NCI-H226 (cell line): ENCODE measurements around the gene SENP7.
"Not testable (repeated sequence)": the region's sequence is repeated elsewhere in the genome, so short reads cannot be mapped to it uniquely, and the experiment has no call there.

Experiments
- DNase-seq: peaks from one replicate; pipeline ENCODE4 v3.0.0-alpha.2; 2015

Gene SENP7, protein sequence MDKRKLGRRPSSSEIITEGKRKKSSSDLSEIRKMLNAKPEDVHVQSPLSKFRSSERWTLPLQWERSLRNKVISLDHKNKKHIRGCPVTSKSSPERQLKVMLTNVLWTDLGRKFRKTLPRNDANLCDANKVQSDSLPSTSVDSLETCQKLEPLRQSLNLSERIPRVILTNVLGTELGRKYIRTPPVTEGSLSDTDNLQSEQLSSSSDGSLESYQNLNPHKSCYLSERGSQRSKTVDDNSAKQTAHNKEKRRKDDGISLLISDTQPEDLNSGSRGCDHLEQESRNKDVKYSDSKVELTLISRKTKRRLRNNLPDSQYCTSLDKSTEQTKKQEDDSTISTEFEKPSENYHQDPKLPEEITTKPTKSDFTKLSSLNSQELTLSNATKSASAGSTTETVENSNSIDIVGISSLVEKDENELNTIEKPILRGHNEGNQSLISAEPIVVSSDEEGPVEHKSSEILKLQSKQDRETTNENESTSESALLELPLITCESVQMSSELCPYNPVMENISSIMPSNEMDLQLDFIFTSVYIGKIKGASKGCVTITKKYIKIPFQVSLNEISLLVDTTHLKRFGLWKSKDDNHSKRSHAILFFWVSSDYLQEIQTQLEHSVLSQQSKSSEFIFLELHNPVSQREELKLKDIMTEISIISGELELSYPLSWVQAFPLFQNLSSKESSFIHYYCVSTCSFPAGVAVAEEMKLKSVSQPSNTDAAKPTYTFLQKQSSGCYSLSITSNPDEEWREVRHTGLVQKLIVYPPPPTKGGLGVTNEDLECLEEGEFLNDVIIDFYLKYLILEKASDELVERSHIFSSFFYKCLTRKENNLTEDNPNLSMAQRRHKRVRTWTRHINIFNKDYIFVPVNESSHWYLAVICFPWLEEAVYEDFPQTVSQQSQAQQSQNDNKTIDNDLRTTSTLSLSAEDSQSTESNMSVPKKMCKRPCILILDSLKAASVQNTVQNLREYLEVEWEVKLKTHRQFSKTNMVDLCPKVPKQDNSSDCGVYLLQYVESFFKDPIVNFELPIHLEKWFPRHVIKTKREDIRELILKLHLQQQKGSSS

DNA sequence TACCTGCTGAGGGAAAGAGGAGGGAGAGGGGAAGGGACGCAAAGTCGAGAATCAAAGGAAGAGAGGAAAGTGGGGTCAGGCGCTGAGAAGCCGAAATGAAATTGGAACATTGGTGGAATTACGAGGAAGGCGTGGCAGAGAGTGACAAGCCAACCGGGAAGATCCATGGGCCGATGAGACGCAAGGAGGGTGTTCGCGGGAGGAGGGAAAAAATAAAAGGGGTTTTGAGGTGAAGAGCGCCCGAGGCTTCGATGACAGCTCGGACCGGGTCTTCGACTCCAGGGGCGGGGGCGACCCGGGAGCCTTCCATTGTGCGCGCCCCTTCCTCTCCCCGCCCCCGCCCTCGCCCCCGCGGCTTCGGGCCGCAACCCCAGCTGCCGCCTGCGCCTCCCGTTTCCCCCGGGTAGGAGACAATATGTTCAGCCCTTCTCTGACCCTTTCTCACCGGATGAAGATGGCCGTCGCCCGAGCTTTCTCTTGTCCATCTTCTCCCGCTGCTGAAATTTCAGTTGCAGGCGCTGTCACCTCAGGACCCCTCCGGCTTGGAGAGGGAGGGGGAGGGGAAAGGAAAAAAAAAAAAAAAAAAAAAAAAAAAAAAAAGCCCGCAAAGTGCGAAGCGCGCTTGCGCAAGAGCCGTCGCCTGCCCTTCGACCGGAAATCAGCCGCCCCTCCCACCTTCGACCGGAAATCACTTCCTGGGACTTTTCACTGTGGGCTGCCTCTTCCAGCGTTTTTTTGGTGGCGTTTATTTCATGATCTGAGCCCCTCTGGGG, at the start of gene SENP7:
Gene SENP7, minus strand, starts transcription at position 567 of the 773 bp plus-strand sequence. Its CDS starts 82 bp downstream, at position 485.
- peak; percentile 61 for DNase-seq

DNA sequence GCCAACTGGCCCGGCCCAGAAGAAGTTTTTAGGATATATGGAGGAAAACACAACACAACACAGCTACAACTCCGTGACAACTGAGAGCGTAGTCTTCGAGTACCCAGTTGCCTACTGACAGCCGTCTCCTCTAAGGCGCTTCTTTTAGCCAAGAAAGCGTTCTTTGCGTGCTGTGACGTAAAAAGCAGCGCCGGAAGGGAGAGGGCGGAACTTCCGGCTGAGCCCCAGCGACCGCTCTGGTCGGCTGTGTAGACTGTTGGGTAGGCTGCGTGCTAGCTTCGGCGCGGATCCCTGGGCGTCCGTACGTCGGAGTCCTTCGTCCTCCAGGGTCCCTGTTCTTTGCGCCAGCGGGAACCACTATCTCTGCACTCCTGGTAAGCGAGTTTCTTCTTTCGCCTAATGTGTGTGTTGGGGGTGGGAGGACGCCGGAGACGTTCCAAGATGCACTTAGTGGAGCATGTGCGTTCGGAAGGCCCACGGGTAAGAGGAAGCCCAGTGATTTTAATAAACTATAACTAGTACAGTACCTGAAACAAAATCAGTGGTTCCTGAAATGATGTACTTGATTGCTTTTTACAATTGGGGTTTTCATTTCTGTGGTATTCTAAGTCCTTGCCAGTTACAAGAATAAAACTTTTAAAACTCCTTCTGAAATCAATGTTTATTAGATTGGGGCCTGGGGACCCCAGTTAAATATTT, 48.8 kb upstream of the SENP7 start, which contains the start of gene TRMT10C:
Gene TRMT10C, plus strand, starts transcription at position 239 of the 699 bp plus-strand sequence. CDS start 2,914 bp downstream, outside the sequence.
- DNase-seq: peak; percentile 93

DNA sequence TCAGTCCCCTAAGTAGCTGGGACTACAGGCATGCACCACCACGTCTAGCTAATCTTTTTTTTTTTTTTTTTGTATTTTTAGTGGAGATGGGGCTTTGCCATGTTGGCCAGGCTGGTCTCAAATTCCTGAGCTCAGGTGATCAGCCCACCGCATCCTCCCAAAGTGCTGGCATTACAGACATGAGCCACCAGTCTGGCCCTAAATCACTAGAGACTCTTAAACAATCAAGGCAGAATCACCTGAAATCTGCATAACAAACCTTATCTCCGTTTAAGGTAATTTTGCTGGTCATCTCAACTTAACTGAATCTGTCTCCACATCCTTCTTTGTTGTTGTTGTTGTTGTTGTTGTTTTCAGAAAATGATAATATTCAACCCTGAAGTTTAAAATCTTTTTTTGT, 43.1 kb upstream of the SENP7 start:
- DNase-seq: no peak

DNA sequence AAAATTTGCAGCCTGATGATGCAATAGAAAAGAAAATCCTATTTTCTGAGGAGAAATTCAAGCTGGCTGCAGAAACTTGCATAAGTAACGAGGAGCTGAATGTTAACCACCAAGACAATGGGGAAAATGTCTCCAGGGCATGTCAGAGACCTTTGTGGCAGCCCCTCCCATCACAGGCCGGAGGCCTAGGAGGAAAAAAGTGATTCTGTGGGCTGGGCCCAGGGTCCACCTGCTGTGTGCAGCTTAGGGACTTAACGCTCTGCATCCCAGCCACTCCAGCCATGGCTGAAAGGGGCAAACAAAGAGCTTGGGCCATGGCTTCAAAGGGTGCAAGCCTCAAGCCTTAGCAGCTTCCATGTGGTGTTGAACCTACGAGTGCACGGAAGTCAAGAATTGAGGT, 40.4 kb upstream of the SENP7 start:
- DNase-seq: not testable (repeated sequence)

DNA sequence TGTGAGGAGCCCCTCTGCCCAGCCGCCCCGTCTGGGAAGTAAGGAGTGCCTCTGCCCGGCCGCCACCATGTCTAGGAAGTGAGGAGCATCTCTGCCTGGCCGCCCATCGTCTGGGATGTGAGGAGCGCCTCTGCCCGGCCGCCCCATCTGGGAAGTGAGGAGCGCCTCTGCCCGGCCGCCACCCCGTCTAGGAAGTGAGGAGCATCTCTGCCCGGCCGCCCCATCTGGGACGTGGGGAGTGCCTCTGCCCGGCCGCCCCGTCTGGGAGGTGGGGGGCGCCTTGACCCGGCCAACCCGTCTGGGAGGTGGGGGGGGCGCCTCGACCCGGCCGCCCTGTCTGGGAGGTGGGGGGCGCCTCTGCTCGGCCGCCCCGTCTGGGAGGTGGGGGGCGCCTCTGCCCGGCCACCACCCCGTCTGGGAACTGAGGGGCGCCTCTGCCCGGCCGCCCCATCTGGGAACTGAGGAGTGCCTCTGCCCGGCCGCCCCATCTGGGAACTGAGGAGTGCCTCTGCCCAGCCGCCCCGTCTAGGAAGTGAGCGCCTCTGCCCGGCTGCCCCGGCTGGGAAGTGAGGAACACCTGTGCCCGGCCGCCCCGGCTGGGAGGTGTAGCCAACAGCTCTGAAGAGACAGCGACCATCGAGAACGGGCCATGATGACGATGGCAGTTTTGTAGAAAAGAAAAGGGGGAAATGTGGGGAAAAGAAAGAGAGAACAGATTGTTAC, 38.5 kb upstream of the SENP7 start:
- DNase-seq: not testable (repeated sequence)

DNA sequence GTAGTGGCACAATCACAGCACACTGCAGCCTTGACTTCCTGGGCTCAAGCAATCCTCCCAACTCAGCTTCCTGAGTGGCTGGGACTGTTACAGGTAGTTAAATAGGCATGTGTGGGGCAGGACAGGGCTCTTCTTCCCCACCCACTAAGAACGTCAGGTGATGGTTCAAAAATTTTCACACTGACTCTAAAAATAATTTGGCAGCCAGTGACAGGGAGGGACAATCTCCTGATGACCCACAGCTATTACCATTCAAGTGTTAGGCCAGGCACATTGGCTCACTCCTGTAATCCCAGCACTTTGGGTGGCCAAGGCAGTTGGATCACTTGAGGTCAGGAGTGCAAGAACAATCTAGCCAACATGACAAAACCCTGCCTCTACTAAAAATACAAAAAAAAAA, 36.5 kb upstream of the SENP7 start:
- no peak for DNase-seq

DNA sequence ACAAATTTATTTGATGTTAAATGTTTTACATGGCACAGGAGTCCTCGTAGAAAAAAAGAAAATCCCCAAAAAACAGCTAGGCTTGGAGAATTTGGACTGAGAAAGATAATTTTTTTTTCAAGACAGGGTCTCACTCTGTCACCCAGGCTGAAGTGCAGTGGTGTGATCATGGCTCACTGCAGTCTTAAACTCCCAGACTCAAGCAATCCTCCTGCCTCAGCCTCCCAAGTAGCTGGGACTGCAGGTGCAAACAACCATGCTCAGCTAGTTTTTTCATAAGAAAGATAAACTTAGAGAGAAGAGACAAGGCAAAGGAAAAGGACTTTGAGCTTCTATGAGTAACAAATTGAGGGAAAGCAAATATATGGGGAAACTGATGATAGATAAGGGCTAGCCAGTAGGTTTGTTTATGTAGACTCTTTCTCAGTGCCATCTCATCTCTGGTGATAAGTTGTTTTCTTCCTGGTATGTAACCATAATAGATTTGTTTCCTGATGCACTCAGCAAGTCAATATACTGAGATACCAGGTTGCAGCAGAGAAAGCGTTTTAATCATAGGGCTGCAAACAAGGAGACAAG, 35.6 kb upstream of the SENP7 start:
- no peak for DNase-seq

DNA sequence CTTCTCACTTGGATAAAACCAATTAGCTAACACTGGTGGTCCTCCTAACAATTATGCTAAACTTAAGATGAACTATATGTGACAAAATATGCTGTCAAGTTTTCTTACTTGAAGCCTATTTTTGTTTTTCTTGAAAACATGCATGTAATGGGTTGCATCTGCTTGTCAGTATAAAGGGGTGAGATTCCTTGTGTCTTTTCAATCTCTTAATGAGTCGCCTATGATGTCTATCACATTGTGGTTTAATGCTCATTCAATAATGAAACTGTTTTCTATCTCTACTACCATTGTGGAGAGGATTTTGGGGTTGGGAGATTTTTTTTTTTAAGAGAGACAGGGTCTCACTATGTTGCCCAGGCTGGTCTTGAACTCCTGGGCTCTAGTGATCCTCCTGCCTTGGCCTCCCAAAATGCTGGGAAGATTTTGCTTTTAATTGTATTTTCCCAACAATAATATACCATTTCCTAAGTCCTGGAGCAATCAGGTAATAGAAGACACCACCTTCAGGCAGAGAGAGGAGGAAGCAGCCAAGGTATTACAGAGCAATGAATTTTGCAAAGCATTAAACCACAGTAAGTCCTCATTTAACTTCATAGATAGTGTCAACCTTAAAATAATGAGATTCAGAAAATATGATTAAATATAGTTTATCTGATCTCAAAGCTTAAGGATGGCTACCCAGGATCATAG, 31.3 kb upstream of the SENP7 start:
- DNase-seq: no peak

DNA sequence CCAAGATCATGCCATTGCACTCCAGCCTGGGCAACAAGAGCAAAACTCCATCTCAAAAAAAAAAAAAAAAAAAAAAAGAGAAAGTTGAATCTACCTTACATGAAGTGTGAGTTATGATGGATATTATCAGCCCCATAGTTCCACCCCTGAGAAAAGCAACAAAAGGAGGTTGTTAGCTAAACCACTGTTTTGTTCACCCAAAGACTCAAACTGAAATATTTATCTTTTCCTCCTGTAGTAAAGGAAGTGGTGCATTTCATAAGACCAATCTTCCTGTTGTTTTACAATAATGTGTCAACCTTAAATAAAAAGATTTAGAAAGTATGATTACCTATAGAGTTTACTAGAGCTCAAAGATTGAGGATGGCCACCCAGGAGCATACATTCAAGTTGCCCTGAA, 29.9 kb upstream of the SENP7 start:
- DNase-seq: no peak

DNA sequence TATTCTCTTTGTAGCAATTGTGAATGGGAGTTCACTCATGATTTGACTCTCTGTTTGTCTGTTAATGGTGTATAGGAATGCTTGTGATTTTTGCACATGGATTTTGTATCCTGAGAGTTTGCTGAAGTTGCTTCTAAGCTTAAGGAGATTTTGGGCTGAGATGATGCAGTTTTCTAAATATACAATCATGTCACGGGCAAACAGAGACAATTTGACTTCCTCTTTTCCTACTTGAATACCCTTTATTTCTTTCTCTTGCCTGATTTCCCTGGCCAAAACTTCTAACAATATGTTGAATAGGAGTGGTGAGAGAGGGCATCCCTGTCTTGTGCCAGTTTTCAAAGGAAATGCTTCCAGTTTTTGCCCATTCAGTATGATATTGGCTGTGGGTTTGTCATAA, 23.9 kb upstream of the SENP7 start:
- DNase-seq: not testable (repeated sequence)

DNA sequence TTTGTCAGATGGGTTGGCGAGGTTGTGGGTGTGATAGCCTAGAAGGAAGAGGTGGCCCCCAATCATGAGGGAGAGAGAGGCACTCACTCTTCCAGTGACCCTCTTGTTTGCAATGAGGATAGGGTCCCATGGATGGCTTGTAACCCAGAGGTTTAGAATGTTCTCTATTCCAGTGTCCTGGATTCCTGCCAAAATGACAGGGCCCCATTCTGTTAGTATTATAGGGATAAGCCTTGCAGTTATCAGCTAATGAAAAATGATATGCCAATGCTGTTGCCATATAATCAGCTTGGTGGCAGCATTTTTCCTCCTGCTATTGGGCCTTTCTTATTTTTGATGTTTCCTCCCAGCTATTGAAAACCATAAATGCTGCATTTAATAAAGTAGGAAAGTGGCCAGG, 23.3 kb upstream of the SENP7 start:
- no peak for DNase-seq

DNA sequence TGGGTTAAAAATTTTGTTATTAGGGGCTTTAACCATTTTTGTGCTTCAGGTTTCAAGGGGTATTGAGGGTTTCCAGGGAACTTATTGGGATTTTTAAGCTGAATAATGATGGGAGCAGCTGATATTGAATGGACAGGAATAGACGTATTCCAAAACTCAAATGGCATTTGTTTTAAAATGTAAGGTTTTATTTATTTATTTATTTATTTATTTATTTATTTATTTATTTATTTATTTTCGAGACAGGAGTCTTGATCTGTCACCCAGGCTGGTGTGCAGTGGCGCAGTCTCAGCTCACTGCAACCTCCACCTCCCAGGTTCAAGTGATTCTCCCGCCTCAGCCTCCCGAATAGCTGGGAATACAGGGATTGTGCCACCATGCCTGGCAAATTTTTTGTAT, 22.2 kb upstream of the SENP7 start:
- no peak for DNase-seq

DNA sequence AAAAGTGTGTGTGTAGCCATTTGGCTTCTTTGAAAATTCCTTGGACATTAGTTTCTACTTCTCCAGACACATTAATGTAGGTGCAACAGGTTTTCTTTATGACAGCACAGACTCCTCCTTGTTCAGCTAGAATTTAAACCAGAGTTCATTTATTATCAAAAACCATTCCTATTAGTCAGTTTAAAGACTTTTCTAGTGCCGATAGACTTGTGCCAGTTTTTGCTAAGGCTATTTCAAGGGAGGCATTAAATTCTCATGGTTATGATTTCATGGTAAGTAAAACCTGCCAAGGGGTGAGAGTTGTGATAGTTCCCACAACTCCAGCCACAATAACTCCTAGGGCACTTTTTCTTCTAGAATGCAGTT, 20.6 kb upstream of the SENP7 start:
- DNase-seq: peak; percentile 58

DNA sequence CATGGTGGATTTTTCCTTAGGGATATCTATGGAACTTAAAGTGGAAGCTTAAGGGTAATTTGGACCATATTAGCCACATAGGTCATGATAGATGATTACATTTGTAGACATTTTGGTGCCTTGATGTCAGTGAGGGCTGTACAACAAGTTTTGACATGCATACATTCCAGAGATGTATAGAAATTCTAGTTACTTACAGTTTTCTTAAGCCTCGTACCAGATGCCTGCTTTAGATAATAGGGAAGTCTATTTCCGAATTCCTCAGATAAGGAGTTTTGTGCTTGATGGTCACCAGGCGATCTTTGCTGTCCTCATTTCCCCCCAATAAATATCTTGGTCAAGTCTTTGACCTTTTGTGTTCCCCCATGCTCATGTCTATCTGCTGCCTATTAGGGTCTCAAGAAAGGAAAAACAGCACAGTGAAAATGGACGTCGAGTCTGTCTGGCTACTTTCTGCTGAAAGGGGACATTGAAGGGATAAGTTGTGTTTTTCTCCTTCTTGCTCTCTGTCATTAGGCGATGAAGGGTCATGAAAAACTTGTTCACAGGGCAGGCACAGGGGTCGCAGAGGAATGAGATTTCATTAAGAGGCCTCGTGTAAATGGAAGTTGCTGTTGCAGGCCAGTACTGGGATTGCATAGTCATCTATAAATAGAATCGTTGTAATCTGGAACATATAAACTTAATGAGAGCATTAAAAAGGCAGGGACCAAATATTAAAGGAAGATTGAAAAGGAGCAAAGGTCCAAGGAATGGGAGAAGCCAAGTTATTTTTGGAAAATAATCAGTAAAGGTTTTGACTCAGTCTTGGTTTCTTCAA, 20.0 kb upstream of the SENP7 start:
- DNase-seq: no peak

DNA sequence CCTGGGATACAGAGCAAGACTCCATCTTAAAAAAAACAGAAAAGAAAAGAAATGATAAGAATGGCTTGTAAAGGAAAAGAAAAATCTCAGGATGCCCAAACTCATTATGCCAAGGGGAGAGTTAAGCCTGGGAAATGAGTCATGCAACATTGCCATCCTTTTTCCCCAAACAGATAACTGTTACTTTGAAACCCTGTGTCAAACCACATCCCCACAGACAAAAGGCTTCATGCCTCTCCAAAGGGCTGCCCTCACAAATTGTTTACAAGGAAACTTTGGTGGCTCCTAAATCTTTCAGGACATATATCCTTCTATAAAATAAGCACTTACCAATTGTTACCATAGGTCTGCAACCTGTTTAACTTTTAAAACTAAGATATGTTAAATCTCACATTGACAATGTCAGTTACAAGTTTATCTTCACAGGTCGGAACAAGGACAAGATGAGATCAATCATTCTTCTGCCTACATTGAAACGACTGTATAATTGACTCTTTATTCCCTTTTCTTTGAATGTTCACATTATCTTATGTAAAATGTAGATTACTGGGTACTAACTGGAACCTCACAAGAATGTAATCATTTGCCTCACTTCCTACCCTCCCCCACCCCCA, 18.6 kb upstream of the SENP7 start:
- DNase-seq: peak; percentile 48

DNA sequence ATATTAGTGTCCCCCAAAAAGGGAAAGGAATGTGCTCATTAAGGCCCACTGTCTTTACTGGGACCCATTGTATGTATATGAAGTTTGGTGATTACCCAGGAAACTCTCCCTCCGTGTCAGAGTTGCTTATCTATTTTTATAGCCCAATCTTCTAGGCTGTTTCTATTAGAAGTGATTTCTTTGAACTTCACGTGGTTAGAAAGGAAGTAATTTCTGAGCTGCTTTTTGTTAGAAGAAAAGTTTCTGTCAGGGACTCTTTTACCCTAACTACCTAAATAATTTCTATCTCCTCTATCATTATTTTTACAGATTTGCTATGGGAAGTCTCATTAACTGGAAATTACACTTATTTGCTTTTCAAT, 17.7 kb upstream of the SENP7 start:
- DNase-seq: no peak

DNA sequence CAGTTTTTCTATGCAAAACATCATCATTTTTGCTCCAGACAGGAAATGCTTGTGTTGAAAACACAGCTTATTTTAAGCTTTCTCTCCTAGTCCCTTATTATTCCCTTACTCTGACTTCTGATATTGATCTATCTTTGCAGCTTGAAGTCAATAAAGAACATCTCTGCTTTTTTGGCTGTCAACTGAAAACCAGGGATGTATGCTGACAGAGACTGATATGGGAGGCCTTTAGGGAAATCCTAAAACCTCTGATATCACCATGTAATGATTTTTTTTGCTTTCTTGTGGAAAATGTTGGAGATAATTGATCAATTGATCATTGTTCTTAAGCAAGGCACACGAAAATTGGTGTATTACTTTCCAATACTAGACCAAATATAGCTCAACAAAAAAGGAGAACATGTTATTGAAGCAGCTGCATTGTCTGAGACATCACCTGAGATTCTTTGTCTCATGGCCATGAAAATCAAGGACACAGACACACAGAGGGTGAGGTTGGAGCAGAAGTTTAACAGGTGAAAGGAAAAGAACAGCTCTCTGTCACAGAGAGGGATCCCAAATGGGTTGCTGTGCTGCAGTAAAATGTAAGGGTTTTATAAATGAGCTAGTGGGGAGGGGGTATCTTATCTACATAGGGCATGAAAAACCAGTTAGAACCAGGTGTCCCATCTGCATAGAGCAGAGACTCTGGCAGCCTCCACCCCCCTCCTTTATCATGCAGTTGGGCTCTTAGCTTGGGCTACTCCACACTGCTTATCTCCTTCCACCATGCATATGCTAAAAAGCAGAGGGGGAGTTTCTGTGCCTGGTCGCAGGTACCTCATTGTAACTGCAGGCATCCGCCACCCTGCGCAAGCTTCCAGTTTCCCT, 17.0 kb upstream of the SENP7 start:
- DNase-seq: no peak

DNA sequence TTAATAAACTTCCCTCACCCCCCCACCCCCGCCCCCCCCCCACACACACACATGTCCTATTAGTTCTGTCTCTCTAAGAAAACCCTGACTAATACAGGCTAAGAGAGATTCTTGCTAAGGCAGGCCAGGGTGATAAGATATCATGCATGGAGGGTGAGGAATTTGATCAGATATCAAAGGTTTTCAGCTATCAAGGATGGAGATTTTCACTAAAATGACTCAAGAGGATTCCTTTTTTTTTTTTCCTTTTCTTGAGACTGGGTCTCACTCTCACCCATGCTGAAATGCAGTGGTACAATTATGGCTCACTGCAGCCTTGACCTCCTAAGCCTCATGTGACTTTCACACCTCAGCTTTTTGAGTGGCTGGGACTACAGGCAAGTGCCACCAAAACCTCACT, 14.9 kb upstream of the SENP7 start:
- DNase-seq: no peak
